HepG2 (cell line): ENCODE data around the gene DNMT3A. TPM values are rescaled to one million over a fixed set of nuclear protein-coding genes. Genes with fewer than 3 reads are reported as not detected.

Source experiments
- ATAC-seq: fragments of 200-7000 bp; cut with Tn5 transposase; 3 replicates; pipeline ENCODE4 v1.9.1; 2020; ENCODE audit warnings: mild to moderate bottlenecking, moderate library complexity
- BruUV-seq: library from RNA; stranded (reverse); fragments of 400-500 nt; replicated peaks from 2 replicates; lab custom pipeline; 2021; lab: Mats Ljungman, UMichigan
- CTCF ChIA-PET: fragments of 300-600 bp; formaldehyde crosslinking; extraction: SDS; loops from one replicate; lab custom pipeline; 2021; ENCODE audit warnings: low total read pairs, inconsistent platforms, low intra/inter-chr PET ratio; lab: Yijun Ruan, JAX
- POLR2A ChIA-PET: fragments of 350-600 bp; sonication (Branson Sonifier 250); formaldehyde crosslinking; loops from one replicate; lab custom pipeline; 2020; ENCODE audit warnings: antibody characterized with exemption, inconsistent platforms; lab: Yijun Ruan, JAX
- DNase-seq: peaks from one replicate; pipeline ENCODE4 v3.0.0-alpha.2; 2015; ENCODE audit warnings: low spot score
- FAIRE-seq: peaks from 3 replicates; lab custom pipeline; 2011; peaks lifted over from hg19 to GRCh38; lab: Jason Lieb, UNC
- H2AFZ ChIP-seq: one replicate; pipeline ENCODE4 v1.6.1; 2011; ENCODE audit warnings: low read length, inconsistent platforms
- H3K27ac ChIP-seq: fragments of 300-600 bp; 3 replicates; pipeline ENCODE4 v1.8.0; 2011; ENCODE audit warnings: mixed run types, mild to moderate bottlenecking, mixed read lengths, low read length, inconsistent platforms; ENCODE audit not compliant: insufficient read depth; ENCODE audit errors: extremely low read length
- H3K27me3 ChIP-seq, 2 experiments: fragments of 200-600 bp in 1 of 2; 2 replicates in 1 of 2; 3 replicates in 1 of 2; pipeline versions ENCODE4 v1.6.0 to v1.8.0; 2011; ENCODE audit warnings: low read length in 2 of 2, mild to moderate bottlenecking in 2 of 2, moderate library complexity in 2 of 2, inconsistent platforms in 1 of 2; ENCODE audit not compliant: insufficient read depth in 2 of 2, control insufficient read depth in 1 of 2
- H3K36me3 ChIP-seq, 2 experiments: fragments of 200-600 bp in 1 of 2; replicated peaks in 1 of 2; 2 replicates in 1 of 2; 3 replicates in 1 of 2; pipeline versions ENCODE4 v1.5.1 to v1.8.0; 2011; ENCODE audit warnings: low read length in 2 of 2, inconsistent platforms in 1 of 2; ENCODE audit not compliant: insufficient read depth in 2 of 2, control insufficient read depth in 1 of 2
- H3K4me1 ChIP-seq: 2 replicates; pipeline ENCODE4 v1.5.1; 2012; ENCODE audit warnings: low read length, inconsistent platforms; ENCODE audit not compliant: insufficient read depth
- H3K4me2 ChIP-seq: 2 replicates; pipeline ENCODE4 v1.6.0; 2011; ENCODE audit warnings: low read depth, low read length, inconsistent platforms
- H3K4me3 ChIP-seq, 3 experiments: fragments of 200-600 bp in 1 of 3; sonication (generic), shearing (Covaris generic) in 1 of 3; replicated peaks in 1 of 3; 2 replicates each; pipeline ENCODE4 v1.5.1; 2011 to 2016; ENCODE audit warnings: low read length in 3 of 3, inconsistent platforms in 2 of 3, low read depth in 2 of 3, mild to moderate bottlenecking in 2 of 3, control low read depth in 1 of 3, mixed read lengths in 1 of 3; ENCODE audit not compliant: insufficient read depth in 1 of 3
- H3K79me2 ChIP-seq: one replicate; pipeline ENCODE4 v1.6.1; 2011; ENCODE audit warnings: low read length, inconsistent platforms; ENCODE audit not compliant: insufficient read depth
- H3K9ac ChIP-seq: 2 replicates; pipeline ENCODE4 v1.6.0; 2011; ENCODE audit warnings: mild to moderate bottlenecking, low read depth, low read length, inconsistent platforms; ENCODE audit not compliant: insufficient read depth
- H3K9me3 ChIP-seq: 2 replicates; pipeline ENCODE4 v1.5.1; 2012; ENCODE audit warnings: mild to moderate bottlenecking, low read length
- H4K20me1 ChIP-seq: 2 replicates; pipeline ENCODE4 v1.6.0; 2011; ENCODE audit warnings: inconsistent platforms, mild to moderate bottlenecking, low read length, moderate library complexity; ENCODE audit not compliant: insufficient read depth
- JDP2 ChIP-seq: sonication (generic); formaldehyde crosslinking; IDR thresholded peaks from 2 replicates; pipeline ENCODE4 v1.8.1; 2022; ENCODE audit warnings: missing genetic modification reagents, borderline replicate concordance
- SIX1 ChIP-seq: sonication (generic); formaldehyde crosslinking; IDR thresholded peaks from 2 replicates; pipeline ENCODE4 v1.4.0; 2020; ENCODE audit warnings: missing genetic modification reagents, borderline replicate concordance
- ZFP82 ChIP-seq: sonication (generic); formaldehyde crosslinking; IDR thresholded peaks from 2 replicates; pipeline ENCODE4 v1.5.1; 2020; ENCODE audit warnings: mild to moderate bottlenecking, missing genetic modification reagents, borderline replicate concordance
- ZNF12 ChIP-seq: sonication (generic); formaldehyde crosslinking; IDR thresholded peaks from 2 replicates; pipeline ENCODE4 v1.5.0; 2020; ENCODE audit warnings: missing genetic modification reagents
- ZNF121 ChIP-seq: sonication (generic); formaldehyde crosslinking; IDR thresholded peaks from 2 replicates; pipeline ENCODE4 v1.5.0; 2020; ENCODE audit warnings: mild to moderate bottlenecking, missing genetic modification reagents
- ZNF232 ChIP-seq: sonication (generic); formaldehyde crosslinking; IDR thresholded peaks from 2 replicates; pipeline ENCODE4 v1.4.0; 2020; ENCODE audit warnings: missing genetic modification reagents, borderline replicate concordance
- ZNF235 ChIP-seq: sonication (generic); formaldehyde crosslinking; IDR thresholded peaks from 2 replicates; pipeline ENCODE4 v1.8.1; 2023; ENCODE audit warnings: mild to moderate bottlenecking, missing genetic modification reagents, borderline replicate concordance
- ZNF263 ChIP-seq: sonication (generic); formaldehyde crosslinking; IDR thresholded peaks from 2 replicates; pipeline ENCODE4 v1.4.0; 2020; ENCODE audit warnings: missing genetic modification reagents
- ZNF615 ChIP-seq: sonication (generic); formaldehyde crosslinking; IDR thresholded peaks from 2 replicates; pipeline ENCODE4 v1.5.0; 2020; ENCODE audit warnings: mild to moderate bottlenecking, missing genetic modification reagents, borderline replicate concordance
- ZNF883 ChIP-seq: sonication (generic); formaldehyde crosslinking; IDR thresholded peaks from 2 replicates; pipeline ENCODE4 v1.5.1; 2020; ENCODE audit warnings: mild to moderate bottlenecking, missing genetic modification reagents; ENCODE audit errors: not compliant biosample characterization
- WGBS: methylation state at CpG from one replicate; pipeline ENCODE4 v1.1.6; 2017; ENCODE audit warnings: low lambda C conversion rate; 5-methylcytosine and 5-hydroxymethylcytosine counted together
- in situ Hi-C: cut with HindIII; loops from 2 replicates; pipeline ENCODE4 v1.10.0; 2017; ENCODE audit warnings: low pct_unique_long_range_greater_than_20kb; ENCODE audit not compliant: extremely low pct_ligation_motif_present
- intact Hi-C: fragments of 100-400 bp; cut with micrococcal nuclease; formaldehyde crosslinking; loops from one replicate; pipeline ENCODE4 v1.10.0; 2022; ENCODE audit not compliant: unreplicated experiment
- polyA plus RNA-seq, 8 experiments: library from polyadenylated mRNA; depleted of rRNA in 3 of 8; stranded (reverse) in 7 of 8; unstranded in 1 of 8; fragments of >200 nt; fragmentation: Illumina TruSeq in 4 of 8; extraction: Trizol in 4 of 8; gene quantifications; 2 replicates each; pipeline versions ENCODE4 v1.2.1 to v1.2.3, GENCODE V29; 2011 to 2016; ENCODE audit warnings: low read depth in 4 of 8, missing spikeins in 1 of 8, mixed read lengths in 1 of 8; ENCODE audit not compliant: insufficient read depth in 1 of 8
- total RNA-seq, 5 experiments: library from RNA; depleted of rRNA; stranded (reverse); fragments of >200 nt; fragmentation: Illumina TruSeq; extraction: Trizol; gene quantifications; 2 replicates each; pipeline ENCODE4 v1.2.3, GENCODE V29; 2016; ENCODE audit warnings: low read depth in 1 of 5
- TF ChIP-seq, protein P1 (sequence below): sonication (generic); formaldehyde crosslinking; IDR thresholded peaks from 2 replicates; pipeline ENCODE4 v1.8.1; 2023; ENCODE audit warnings: mild to moderate bottlenecking, missing genetic modification reagents

DNMT3A gene
- total and polyA plus RNA-seq, 2 of the 13 experiments (the other 11 are each of a cell fraction or from before 2014, with no cell fraction given) = 14.7 to 29.1 TPM

DNA sequence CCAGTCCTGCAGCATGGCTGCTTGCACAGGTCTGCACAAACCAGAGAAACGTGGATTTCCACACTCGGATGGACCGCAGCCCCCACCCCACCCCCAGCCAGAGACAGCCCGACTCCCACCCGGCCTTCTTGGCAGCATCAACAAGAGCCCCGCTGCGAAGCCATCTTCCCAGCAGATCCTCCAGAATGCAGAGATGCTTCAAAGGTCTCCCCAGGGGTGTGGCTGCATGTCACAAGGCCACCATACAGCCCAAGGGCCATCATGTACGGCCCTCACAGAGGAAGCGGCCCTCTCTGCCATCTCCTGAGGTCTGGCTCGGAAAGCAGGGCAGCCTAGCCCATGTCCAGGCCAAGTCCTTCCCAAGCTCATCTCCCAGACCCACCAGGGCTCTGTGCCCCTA lies 11.5 kb downstream of the DNMT3A start:
- 0 out of 5 replicates have a peak, but pooled peaks cover 0 to 2% of the 10 kb centered on the region in 2 experiments for H3K27me3 ChIP-seq
- no peak for ATAC-seq
- peaks cover 5% of the 10 kb centered on the region; the same call in 1 of the 2 replicates for H3K9me3 ChIP-seq
- H3K4me2 ChIP-seq = no peak overlapping the region
- TF ChIP-seq ZNF121 (CRISPR knock-in tag) = no peak
- no peak for TF ChIP-seq ZNF883 (CRISPR knock-in tag)
- TF ChIP-seq ZNF615 (CRISPR knock-in tag) = no peak
- TF ChIP-seq ZNF235 (CRISPR knock-in tag) = no peak
- ChIA-PET POLR2A (no interaction called here), CTCF (no interaction called here)
- no peak overlapping the region for H3K4me3 ChIP-seq
- H3K79me2 ChIP-seq = no peaks in the 10 kb centered on the region
- H3K27ac ChIP-seq = no peak overlapping the region
- no peaks in the 10 kb centered on the region; the same call in 1 of the 2 replicates for H4K20me1 ChIP-seq
- peaks cover 5% of the 10 kb centered on the region for H3K4me1 ChIP-seq
- no peak for FAIRE-seq
- no peaks in the 10 kb centered on the region for H3K36me3 ChIP-seq
- intact Hi-C loops (no loop called here), in situ Hi-C loops (no loop called here)
- no TSS peak for BruUV-seq
- H3K9ac ChIP-seq = no peak overlapping the region
- DNase-seq = no peak
- 64% methylated on average over 9 of the region's 10 CpGs for WGBS
- H2AFZ ChIP-seq = no peak overlapping the region

DNA sequence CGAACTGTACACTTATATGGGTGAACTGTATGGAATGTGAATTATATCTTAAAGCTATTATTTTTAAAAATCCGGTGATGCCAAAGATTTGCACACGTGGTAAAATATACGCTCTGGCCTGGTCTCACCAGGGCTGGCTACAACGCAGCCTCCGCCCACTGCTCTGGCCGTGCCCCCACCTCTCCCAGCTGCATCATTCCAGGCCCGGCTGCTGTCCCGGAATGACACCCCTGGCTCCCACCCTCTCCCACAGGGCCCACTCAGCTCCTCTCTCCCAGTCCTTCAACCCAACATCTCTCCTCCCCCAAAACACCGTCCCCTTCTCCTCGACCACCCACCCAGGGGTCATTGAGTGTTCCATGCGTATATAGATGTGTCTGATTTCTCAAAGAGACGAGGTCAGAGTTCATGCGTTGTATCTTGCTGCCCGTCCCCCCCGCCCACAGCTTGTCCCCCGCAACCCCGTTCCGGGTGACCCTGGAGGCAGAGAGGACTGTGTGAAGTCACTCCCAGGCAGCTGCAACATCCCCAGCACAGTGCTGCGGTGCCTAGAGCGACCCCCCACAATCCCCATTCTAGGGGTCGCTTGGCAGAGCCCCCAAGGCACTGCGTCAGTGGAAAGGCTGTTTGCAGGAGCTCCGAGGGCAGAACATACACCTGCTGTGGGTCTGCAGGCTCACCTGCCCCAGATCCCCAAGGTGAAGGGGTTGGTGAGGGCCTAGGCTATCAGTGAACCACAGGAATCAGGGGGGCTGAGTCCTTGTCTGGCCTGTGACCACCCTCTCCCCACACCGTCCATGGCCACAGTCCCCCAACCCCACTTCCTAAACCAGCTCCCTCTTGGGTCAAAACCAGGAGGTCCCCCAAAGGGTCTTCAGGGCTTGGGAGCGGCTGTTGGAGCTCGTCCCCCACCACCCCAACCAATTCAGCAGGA lies 13.3 kb downstream of the DNMT3A start:
- Histone ChIP-seq H2AFZ (no peak overlapping the region), H3K4me3 (no peak overlapping the region), H3K79me2 (no peaks in the 10 kb centered on the region), H3K9me3 (peaks cover 5% of the 10 kb centered on the region; the same call in 1 of the 2 replicates), H3K4me2 (no peak overlapping the region), H3K36me3 (no peaks in the 10 kb centered on the region), H3K9ac (no peak overlapping the region), H4K20me1 (no peaks in the 10 kb centered on the region; the same call in 1 of the 2 replicates), H3K27ac (no peak overlapping the region), H3K27me3 (0 out of 5 replicates have a peak, but pooled peaks cover 0 to 2% of the 10 kb centered on the region in 2 experiments), H3K4me1 (no peaks in the 10 kb centered on the region)
- WGBS = 66% methylated on average over 22 of the region's 27 CpGs
- intact Hi-C loops = no loop called here
- no TSS peak for BruUV-seq
- DNase-seq (no peak), FAIRE-seq (no peak), ATAC-seq (no peak)
- in situ Hi-C loops = no loop called here
- POLR2A ChIA-PET = interaction anchor here (0.6 kb wide), 1 partner anchor 15 kb away, joined by 3 read pairs; no protein-coding TSS in a partner anchor
- TF ChIP-seq SIX1 (CRISPR knock-in tag) (no peak), ZNF232 (no peak), ZFP82 (CRISPR knock-in tag) (no peak), JDP2 (CRISPR knock-in tag) (no peak), ZNF263 (CRISPR knock-in tag) (no peak), ZNF12 (CRISPR knock-in tag) (no peak)
- TF ChIP-seq, protein P1, sequence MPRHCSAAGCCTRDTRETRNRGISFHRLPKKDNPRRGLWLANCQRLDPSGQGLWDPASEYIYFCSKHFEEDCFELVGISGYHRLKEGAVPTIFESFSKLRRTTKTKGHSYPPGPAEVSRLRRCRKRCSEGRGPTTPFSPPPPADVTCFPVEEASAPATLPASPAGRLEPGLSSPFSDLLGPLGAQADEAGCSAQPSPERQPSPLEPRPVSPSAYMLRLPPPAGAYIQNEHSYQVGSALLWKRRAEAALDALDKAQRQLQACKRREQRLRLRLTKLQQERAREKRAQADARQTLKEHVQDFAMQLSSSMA = no peak
- CTCF ChIA-PET = no interaction called here
